Endothelial cell of umbilical vein (primary cell): ENCODE measurements around the gene DCDC1. TPM values are rescaled to one million over a fixed set of nuclear protein-coding genes. Genes with fewer than 3 reads are reported as not detected.
"Not testable (repeated sequence)": the region's sequence is repeated elsewhere in the genome, so short reads cannot be mapped to it uniquely, and the experiment has no call there.

Experiments used
- BruUV-seq: library from RNA; stranded (reverse); fragments of 400-500 nt; replicated peaks from 2 replicates; lab custom pipeline; 2021; lab: Mats Ljungman, UMichigan
- CTCF ChIA-PET: fragments of 300-600, 350-600 bp; sonication (Branson Sonifier 250); formaldehyde crosslinking; loops from one replicate; lab custom pipeline; 2021; ENCODE audit warnings: antibody characterized with exemption, inconsistent platforms; lab: Charles Lee
- POLR2A ChIA-PET: fragments of 300-600, 350-600 bp; sonication (Branson Sonifier 250); formaldehyde crosslinking; loops from one replicate; lab custom pipeline; 2021; ENCODE audit warnings: antibody characterized with exemption, inconsistent platforms; lab: Charles Lee
- DNase-seq: peaks from one replicate; pipeline ENCODE4 v3.0.0-alpha.2; 2011; ENCODE audit warnings: low read depth, low spot score
- FAIRE-seq: peaks from 2 replicates; lab custom pipeline; 2011; peaks lifted over from hg19 to GRCh38; lab: Jason Lieb, UNC
- H2AFZ ChIP-seq: 2 replicates; pipeline ENCODE4 v1.6.0; 2012; ENCODE audit warnings: low read depth, low read length, control low read depth, inconsistent platforms
- H3K27ac ChIP-seq: 2 replicates; pipeline ENCODE4 v1.5.1; 2011; ENCODE audit warnings: low read depth, mild to moderate bottlenecking, control low read depth, low read length, moderate library complexity; ENCODE audit not compliant: insufficient read depth
- H3K27me3 ChIP-seq, 2 experiments: 2 replicates each; pipeline versions ENCODE4 v1.6.0 to v1.6.1; 2011; ENCODE audit warnings: low read length in 2 of 2, mixed read lengths in 1 of 2; ENCODE audit not compliant: control insufficient read depth in 2 of 2, insufficient read depth in 2 of 2
- H3K36me3 ChIP-seq, 2 experiments: 2 replicates in 1 of 2; 3 replicates in 1 of 2; pipeline ENCODE4 v1.5.1; 2011; ENCODE audit warnings: low read length in 2 of 2, mild to moderate bottlenecking in 1 of 2, moderate library complexity in 1 of 2; ENCODE audit not compliant: control insufficient read depth in 2 of 2, insufficient read depth in 2 of 2; ENCODE audit errors: extremely low read depth in 1 of 2
- H3K4me1 ChIP-seq: 3 replicates; pipeline ENCODE4 v1.5.1; 2011; ENCODE audit warnings: mild to moderate bottlenecking, low read length; ENCODE audit not compliant: control insufficient read depth, insufficient read depth; ENCODE audit errors: extremely low read depth
- H3K4me2 ChIP-seq: 2 replicates; pipeline ENCODE4 v1.6.1; 2011; ENCODE audit warnings: low read length, control low read depth, mixed read lengths; ENCODE audit not compliant: insufficient read depth
- H3K4me3 ChIP-seq, 3 experiments: fragments of 200-600 bp in 1 of 3; sonication (generic), shearing (Covaris generic) in 1 of 3; replicated peaks in 1 of 3; 2 replicates each; pipeline ENCODE4 v1.5.1; 2011 to 2016; ENCODE audit warnings: control low read depth in 3 of 3, low read length in 3 of 3, mild to moderate bottlenecking in 2 of 3, inconsistent platforms in 1 of 3, low read depth in 1 of 3, moderate library complexity in 1 of 3; ENCODE audit not compliant: insufficient read depth in 1 of 3
- H3K79me2 ChIP-seq: 2 replicates; pipeline ENCODE4 v1.6.0; 2012; ENCODE audit warnings: low read length, inconsistent platforms; ENCODE audit not compliant: control insufficient read depth, insufficient read depth
- H3K9ac ChIP-seq: replicated peaks from 2 replicates; pipeline ENCODE3; 2011; ENCODE audit warnings: low read length, control low read depth; ENCODE audit not compliant: insufficient read depth; ENCODE audit errors: extremely low read depth
- H3K9me1 ChIP-seq: replicated peaks from 3 replicates; pipeline ENCODE4 v1.6.0; 2011; ENCODE audit warnings: mild to moderate bottlenecking, low read length; ENCODE audit not compliant: control insufficient read depth, insufficient read depth; ENCODE audit errors: extremely low read depth
- H3K9me3 ChIP-seq: replicated peaks from 2 replicates; pipeline ENCODE4 v1.5.1; 2012; ENCODE audit warnings: low read length, inconsistent platforms; ENCODE audit not compliant: control insufficient read depth, insufficient read depth
- H4K20me1 ChIP-seq: replicated peaks from 2 replicates; pipeline ENCODE3; 2011; ENCODE audit warnings: mild to moderate bottlenecking, low read length; ENCODE audit not compliant: control insufficient read depth, insufficient read depth; ENCODE audit errors: extremely low read depth
- EZH2 ChIP-seq: IDR thresholded peaks from 2 replicates; pipeline ENCODE4 v1.6.1; 2012; ENCODE audit warnings: borderline replicate concordance, low read depth, mild to moderate bottlenecking, moderate library complexity, low read length, inconsistent platforms; ENCODE audit not compliant: severe bottlenecking
- FOS ChIP-seq: IDR thresholded peaks from 2 replicates; pipeline ENCODE4 v1.6.1; 2011; ENCODE audit warnings: mild to moderate bottlenecking, low read length, moderate library complexity, borderline replicate concordance; ENCODE audit not compliant: insufficient read depth
- GATA2 ChIP-seq: IDR thresholded peaks from 2 replicates; pipeline ENCODE4 v1.7.0; 2011; ENCODE audit warnings: low read depth, mild to moderate bottlenecking, moderate library complexity, mixed read lengths, low read length; ENCODE audit not compliant: insufficient read length, insufficient read depth
- JUN ChIP-seq: IDR thresholded peaks from 2 replicates; pipeline ENCODE4 v1.6.1; 2011; ENCODE audit warnings: borderline replicate concordance, low read depth; ENCODE audit not compliant: insufficient read length, insufficient read depth
- MYC ChIP-seq: IDR thresholded peaks from one replicate; pipeline ENCODE4 v1.6.1; 2011; ENCODE audit warnings: mild to moderate bottlenecking, low read depth, low read length
- POLR2A ChIP-seq: IDR thresholded peaks from 2 replicates; pipeline ENCODE4 v1.6.1; 2012; ENCODE audit warnings: low read depth, mild to moderate bottlenecking, control low read depth, low read length
- POLR2AphosphoS5 ChIP-seq: IDR thresholded peaks from 2 replicates; pipeline ENCODE4 v1.6.1; 2012; ENCODE audit warnings: low read depth, mild to moderate bottlenecking, control low read depth, low read length, moderate library complexity; ENCODE audit not compliant: insufficient read depth
- dilution Hi-C: fragments of 300-500 bp; cut with MboI; formaldehyde crosslinking; loops from one replicate; pipeline ENCODE4 v1.15.0; 2019; ENCODE audit warnings: low sequenced_read_pairs; ENCODE audit not compliant: extremely low pct_ligation_motif_present
- intact Hi-C: fragments of 100-400 bp; cut with micrococcal nuclease; formaldehyde crosslinking; loops from one replicate; pipeline ENCODE4 v1.10.0; 2022
- polyA plus RNA-seq, 4 experiments: library from polyadenylated mRNA; depleted of rRNA in 3 of 4; stranded (reverse) in 3 of 4; unstranded in 1 of 4; fragments of >200 nt; gene quantifications; 2 replicates each; pipeline versions ENCODE4 v1.2.1 to v1.2.3, GENCODE V29; 2011 to 2012; ENCODE audit warnings: missing spikeins in 1 of 4
- total RNA-seq: library from RNA; stranded (reverse); gene quantifications from 2 replicates; pipeline ENCODE4 v1.2.3, GENCODE V29; 2021
- TF ChIP-seq, protein P1 (sequence below), 2 donors: IDR thresholded peaks; 1 replicate in 1 of 2; 2 replicates in 1 of 2; pipeline ENCODE4 v1.5.1; 2011; ENCODE audit warnings: low read length in 2 of 2, mild to moderate bottlenecking in 2 of 2, moderate library complexity in 2 of 2, control low read depth in 1 of 2, inconsistent platforms in 1 of 2, low read depth in 1 of 2; ENCODE audit not compliant: insufficient read depth in 1 of 2; ENCODE audit errors: extremely low read depth in 1 of 2
- TF ChIP-seq, protein P2 (sequence below): IDR thresholded peaks from 2 replicates; pipeline ENCODE4 v1.6.1; 2011; ENCODE audit not compliant: insufficient read depth, insufficient read length

The DCDC1 gene
- total and polyA plus RNA-seq, 2 donors (not counting 3 experiments of a cell fraction or from before 2014, with no cell fraction given), result 0.04 TPM; not detected in 1

DNA sequence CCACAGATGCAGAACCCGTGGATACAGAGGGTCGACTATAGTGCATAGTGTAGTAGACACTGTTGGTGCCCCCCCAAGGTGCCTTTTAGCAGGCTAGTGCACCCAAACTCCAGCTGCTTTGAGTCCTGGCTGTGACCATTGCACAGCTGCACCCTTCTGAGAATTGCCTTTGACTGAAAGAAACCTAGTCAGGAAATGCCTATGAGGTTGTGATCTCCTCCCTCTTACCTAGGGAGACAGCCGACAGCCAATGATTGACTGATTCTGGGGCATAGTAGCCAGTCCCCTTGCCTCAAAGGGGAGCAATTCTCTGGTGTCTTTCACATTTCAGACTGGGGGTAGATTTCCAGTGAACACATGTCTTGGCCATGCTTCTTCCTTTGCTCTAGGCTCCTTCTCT is 74.2 kb downstream of the DCDC1 start:
- no peak for TF ChIP-seq MYC
- TF ChIP-seq EZH2, result no peak
- no peak for TF ChIP-seq GATA2
- TF ChIP-seq, protein P1, sequence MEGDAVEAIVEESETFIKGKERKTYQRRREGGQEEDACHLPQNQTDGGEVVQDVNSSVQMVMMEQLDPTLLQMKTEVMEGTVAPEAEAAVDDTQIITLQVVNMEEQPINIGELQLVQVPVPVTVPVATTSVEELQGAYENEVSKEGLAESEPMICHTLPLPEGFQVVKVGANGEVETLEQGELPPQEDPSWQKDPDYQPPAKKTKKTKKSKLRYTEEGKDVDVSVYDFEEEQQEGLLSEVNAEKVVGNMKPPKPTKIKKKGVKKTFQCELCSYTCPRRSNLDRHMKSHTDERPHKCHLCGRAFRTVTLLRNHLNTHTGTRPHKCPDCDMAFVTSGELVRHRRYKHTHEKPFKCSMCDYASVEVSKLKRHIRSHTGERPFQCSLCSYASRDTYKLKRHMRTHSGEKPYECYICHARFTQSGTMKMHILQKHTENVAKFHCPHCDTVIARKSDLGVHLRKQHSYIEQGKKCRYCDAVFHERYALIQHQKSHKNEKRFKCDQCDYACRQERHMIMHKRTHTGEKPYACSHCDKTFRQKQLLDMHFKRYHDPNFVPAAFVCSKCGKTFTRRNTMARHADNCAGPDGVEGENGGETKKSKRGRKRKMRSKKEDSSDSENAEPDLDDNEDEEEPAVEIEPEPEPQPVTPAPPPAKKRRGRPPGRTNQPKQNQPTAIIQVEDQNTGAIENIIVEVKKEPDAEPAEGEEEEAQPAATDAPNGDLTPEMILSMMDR (IDR thresholded peaks at IDR 0.05; ENCODE audit: extremely low read depth in 1 of 2, insufficient read depth in 1 of 2, low read depth in 1 of 2, low read length in 2 of 2), result no peak
- no peak for TF ChIP-seq JUN
- TF ChIP-seq, protein P2, sequence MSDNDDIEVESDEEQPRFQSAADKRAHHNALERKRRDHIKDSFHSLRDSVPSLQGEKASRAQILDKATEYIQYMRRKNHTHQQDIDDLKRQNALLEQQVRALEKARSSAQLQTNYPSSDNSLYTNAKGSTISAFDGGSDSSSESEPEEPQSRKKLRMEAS, result no peak
- no peak for TF ChIP-seq POLR2A
- no peak for TF ChIP-seq POLR2AphosphoS5
- no peak for TF ChIP-seq FOS
- ChIA-PET POLR2A (interaction anchor here (0.7 kb wide), 1 partner anchor 343 kb away, joined by 3 read pairs; no protein-coding TSS in a partner anchor), CTCF (no interaction called here)
- Histone ChIP-seq H3K9me1 (no peaks in the 10 kb centered on the region), H4K20me1 (no peaks in the 10 kb centered on the region), H2AFZ (no peak overlapping the region), H3K4me3 (no peak overlapping the region), H3K9me3 (no peaks in the 10 kb centered on the region), H3K4me2 (no peak overlapping the region), H3K36me3 (no peaks in the 10 kb centered on the region), H3K27ac (no peak overlapping the region), H3K79me2 (no peaks in the 10 kb centered on the region), H3K27me3 (no peaks in the 10 kb centered on the region), H3K9ac (no peak overlapping the region), H3K4me1 (no peaks in the 10 kb centered on the region)
- FAIRE-seq (no peak), DNase-seq (no peak)
- dilution Hi-C loops (no loop called here), intact Hi-C loops (no loop called here)
- no TSS peak for BruUV-seq

DNA sequence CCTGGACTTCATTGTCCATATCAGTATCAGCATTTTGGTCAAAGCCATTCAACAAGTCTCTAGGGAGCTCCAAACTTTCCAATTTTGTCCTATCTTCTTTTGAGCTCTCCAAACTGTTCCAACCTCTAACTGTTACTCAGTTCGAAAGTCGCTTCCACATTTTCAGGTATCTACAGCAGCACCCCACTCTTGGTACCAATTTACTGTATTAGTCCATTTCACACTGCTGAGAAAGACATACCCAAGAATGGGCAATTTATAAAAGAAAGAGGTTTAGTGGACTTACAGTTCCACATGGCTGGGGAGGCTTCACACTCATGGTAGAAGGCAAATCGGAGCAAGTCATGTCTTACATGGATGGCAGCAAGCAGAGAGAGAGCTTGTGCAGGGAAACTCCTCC is 96.0 kb downstream of the DCDC1 start:
- intact Hi-C loops, POLR2A ChIA-PET, BruUV-seq: not testable (repeated sequence)

More for the DNA sequence above, 96.0 kb downstream of the DCDC1 start:
- H3K9me1 ChIP-seq, H2AFZ ChIP-seq, H3K79me2 ChIP-seq, H3K4me2 ChIP-seq, H3K27ac ChIP-seq, H3K36me3 ChIP-seq, dilution Hi-C loops, DNase-seq, H3K27me3 ChIP-seq, H3K9me3 ChIP-seq, H3K9ac ChIP-seq, H3K4me1 ChIP-seq, H3K4me3 ChIP-seq, CTCF ChIA-PET, FAIRE-seq, H4K20me1 ChIP-seq: not testable (repeated sequence)
